ENCODE results near the gene PVALB.

The PVALB gene

GRCh38 chr22:36816636-36817524 is at the start of gene PVALB:
PVALB (minus strand) TSS chr22:36817035; CDS start chr22:36817005, 30 bp downstream.
- DNase-seq, result no peak

- DNase-seq, result no peak
These were observed 48.5 kb upstream of the PVALB start for GRCh38 chr22:36865346-36865745.

GRCh38 chr22:36864454-36865215 is 47.8 kb upstream of the PVALB start:
- DNase-seq, result no peak

GRCh38 chr22:36863979-36864378 is 47.1 kb upstream of the PVALB start:
- DNase-seq, result no peak

GRCh38 chr22:36863281-36863680 is 46.4 kb upstream of the PVALB start:
- DNase-seq, result no peak

GRCh38 chr22:36862251-36863242 is 45.7 kb upstream of the PVALB start:
- DNase-seq, result peak; percentile 96

GRCh38 chr22:36860821-36861659 is 44.2 kb upstream of the PVALB start, which contains the start of gene NCF4:
NCF4 (plus strand) TSS chr22:36861006; CDS start chr22:36861172, 166 bp downstream.
- peak; percentile 97 for DNase-seq

- DNase-seq, result no peak
These were observed 43.6 kb upstream of the PVALB start for GRCh38 chr22:36860438-36860820.

- DNase-seq, result peak; percentile 21
These were observed 43.2 kb upstream of the PVALB start for GRCh38 chr22:36860017-36860416.

GRCh38 chr22:36858966-36859365 is 42.1 kb upstream of the PVALB start:
- no peak for DNase-seq

GRCh38 chr22:36858156-36858555 is 41.3 kb upstream of the PVALB start:
- no peak for DNase-seq

- DNase-seq, result no peak
These were observed 39.9 kb upstream of the PVALB start for GRCh38 chr22:36856792-36857135.

GRCh38 chr22:36856121-36856791 is 39.4 kb upstream of the PVALB start:
- peak; percentile 71 for DNase-seq

- DNase-seq, result no peak
These were observed 38.6 kb upstream of the PVALB start for GRCh38 chr22:36855478-36855877.

- DNase-seq, result peak; percentile 79
These were observed 36.7 kb upstream of the PVALB start for GRCh38 chr22:36853407-36854099.

- no peak for DNase-seq
These were observed 35.5 kb upstream of the PVALB start for GRCh38 chr22:36852056-36852973.

GRCh38 chr22:36850682-36851081 is 33.8 kb upstream of the PVALB start:
- DNase-seq, result no peak

- DNase-seq, result no peak
These were observed 33.2 kb upstream of the PVALB start for GRCh38 chr22:36850056-36850455.

- DNase-seq, result no peak
These were observed 30.1 kb upstream of the PVALB start for GRCh38 chr22:36846949-36847348.
